Skeletal muscle satellite cell (primary cell): ENCODE results near the gene TSPAN10.
"Not testable (repeated sequence)": the region's sequence is repeated elsewhere in the genome, so short reads cannot be mapped to it uniquely, and the experiment has no call there.

Experiments
- H3K27me3 ChIP-seq: 2 replicates; pipeline ENCODE4 v1.7.0; 2013; ENCODE audit warnings: low read length; ENCODE audit not compliant: control insufficient read depth, insufficient read depth
- H3K36me3 ChIP-seq: 2 replicates; pipeline ENCODE4 v1.7.0; 2013; ENCODE audit warnings: mild to moderate bottlenecking, control low read depth, low read length; ENCODE audit not compliant: insufficient read depth
- H3K4me1 ChIP-seq: 2 replicates; pipeline ENCODE4 v1.7.0; 2013; ENCODE audit warnings: low read length; ENCODE audit not compliant: control insufficient read depth, insufficient read depth
- H3K4me2 ChIP-seq: 2 replicates; pipeline ENCODE4 v1.7.0; 2013; ENCODE audit warnings: mild to moderate bottlenecking, low read length
- H3K4me3 ChIP-seq: 2 replicates; pipeline ENCODE4 v1.7.0; 2013; ENCODE audit warnings: low read length
- H3K9ac ChIP-seq: 2 replicates; pipeline ENCODE4 v1.7.0; 2013; ENCODE audit warnings: mild to moderate bottlenecking, low read depth, low read length, moderate library complexity
- H3K9me3 ChIP-seq: replicated peaks from 2 replicates; pipeline ENCODE4 v1.7.0; 2013; ENCODE audit warnings: mild to moderate bottlenecking, control low read depth, low read length

Gene TSPAN10

GRCh38 chr17:81608605-81609004 is 28.4 kb upstream of the TSPAN10 start:
- H3K4me3 ChIP-seq = no peak overlapping the region
- H3K27me3 ChIP-seq = no peaks in the 10 kb centered on the region
- H3K4me2 ChIP-seq = no peak overlapping the region
- H3K9me3 ChIP-seq = no peaks in the 10 kb centered on the region
- H3K9ac ChIP-seq = no peak overlapping the region
- H3K4me1 ChIP-seq = peaks cover 7% of the 10 kb centered on the region
- H3K36me3 ChIP-seq = peaks cover 75% of the 10 kb centered on the region

GRCh38 chr17:81609541-81610311 is 27.3 kb upstream of the TSPAN10 start:
- no peak overlapping the region for H3K4me2 ChIP-seq
- H3K36me3 ChIP-seq = peaks cover 66% of the 10 kb centered on the region
- H3K4me1 ChIP-seq = peaks cover 17% of the 10 kb centered on the region
- H3K4me3 ChIP-seq = no peak overlapping the region
- H3K27me3 ChIP-seq = no peaks in the 10 kb centered on the region
- H3K9me3 ChIP-seq = no peaks in the 10 kb centered on the region
- no peak overlapping the region for H3K9ac ChIP-seq

DNA sequence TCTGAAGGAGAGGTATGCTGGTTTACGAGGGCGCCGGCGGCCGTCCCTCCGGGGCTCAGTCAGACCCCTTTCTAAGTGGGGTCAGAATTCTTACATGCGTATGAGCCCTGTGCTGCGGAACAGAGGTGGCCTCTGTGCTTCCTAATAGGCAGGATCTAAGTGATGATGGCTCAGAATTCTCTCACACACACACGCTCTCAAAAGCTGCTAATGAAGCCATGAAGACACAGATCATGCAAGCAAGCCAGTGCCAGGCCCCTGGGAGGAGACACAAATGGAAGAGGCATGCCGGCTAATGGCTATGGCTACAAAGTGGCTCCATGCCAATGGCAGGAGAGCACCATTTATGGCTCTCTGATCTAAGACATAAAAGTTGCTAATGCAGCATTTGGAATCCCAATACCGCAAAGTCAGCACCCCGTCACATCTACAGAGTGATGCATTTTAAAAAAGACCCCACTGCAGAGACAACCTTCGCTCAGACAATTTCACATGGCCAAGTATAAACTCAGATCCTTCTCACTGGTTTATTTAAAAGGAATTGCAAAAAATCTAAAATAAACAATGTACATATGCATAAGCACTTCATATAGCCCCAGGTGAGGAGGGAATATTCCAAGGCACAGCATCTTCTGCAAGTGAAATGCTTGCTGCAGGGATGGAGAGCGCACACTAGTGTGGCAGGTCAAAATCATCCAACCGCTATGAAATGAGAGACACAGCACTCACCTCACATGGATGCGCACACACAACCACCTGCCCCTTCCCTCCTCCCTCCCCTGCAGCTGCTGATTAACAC is 24.6 kb upstream of the TSPAN10 start:
- H3K4me1 ChIP-seq = peaks cover 22% of the 10 kb centered on the region
- no peak overlapping the region for H3K4me3 ChIP-seq
- H3K9ac ChIP-seq = no peak overlapping the region
- H3K4me2 ChIP-seq = no peak overlapping the region
- H3K36me3 ChIP-seq = peaks cover 64% of the 10 kb centered on the region
- no peaks in the 10 kb centered on the region for H3K27me3 ChIP-seq
- H3K9me3 ChIP-seq = no peaks in the 10 kb centered on the region

GRCh38 chr17:81615401-81615930 is 21.5 kb upstream of the TSPAN10 start:
- Histone ChIP-seq H3K9ac (no peak overlapping the region), H3K36me3 (peaks cover 39% of the 10 kb centered on the region)

GRCh38 chr17:81616877-81617276 is 20.1 kb upstream of the TSPAN10 start:
- Histone ChIP-seq H3K36me3 (peaks cover 53% of the 10 kb centered on the region), H3K4me3 (no peak overlapping the region), H3K9me3 (no peaks in the 10 kb centered on the region), H3K4me2 (no peak overlapping the region), H3K4me1 (peaks cover 15% of the 10 kb centered on the region), H3K27me3 (no peaks in the 10 kb centered on the region), H3K9ac (no peak overlapping the region)

More at GRCh38 chr17:81615401-81615930, 21.5 kb upstream of the TSPAN10 start:
- no peak overlapping the region for H3K4me3 ChIP-seq
- no peaks in the 10 kb centered on the region for H3K27me3 ChIP-seq
- no peaks in the 10 kb centered on the region for H3K9me3 ChIP-seq
- H3K4me2 ChIP-seq = no peak overlapping the region
- peaks cover 15% of the 10 kb centered on the region for H3K4me1 ChIP-seq

DNA sequence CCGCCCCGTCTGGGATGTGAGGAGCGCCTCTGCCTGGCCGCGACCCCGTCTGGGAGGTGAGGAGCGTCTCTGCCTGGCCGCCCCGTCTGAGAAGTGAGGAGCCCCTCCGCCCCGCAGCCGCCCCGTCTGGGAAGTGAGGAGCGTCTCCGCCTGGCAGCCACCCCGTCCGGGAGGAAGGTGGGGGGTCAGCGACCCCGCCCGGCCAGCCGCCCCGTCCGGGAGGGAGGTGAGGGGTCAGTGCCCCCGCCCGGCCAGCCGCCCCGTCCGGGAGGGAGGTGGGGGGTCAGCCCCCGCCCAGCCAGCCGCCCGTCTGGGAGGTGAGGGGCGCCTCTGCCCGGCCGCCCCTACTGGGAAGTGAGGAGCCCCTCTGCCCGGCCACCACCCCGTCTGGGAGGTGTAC is 18.7 kb upstream of the TSPAN10 start:
- not testable (repeated sequence) for H3K27me3 ChIP-seq, H3K9ac ChIP-seq, H3K9me3 ChIP-seq, H3K4me2 ChIP-seq, H3K4me3 ChIP-seq
- Histone ChIP-seq H3K36me3 (peaks cover 49% of the 10 kb centered on the region), H3K4me1 (peaks cover 15% of the 10 kb centered on the region)

DNA sequence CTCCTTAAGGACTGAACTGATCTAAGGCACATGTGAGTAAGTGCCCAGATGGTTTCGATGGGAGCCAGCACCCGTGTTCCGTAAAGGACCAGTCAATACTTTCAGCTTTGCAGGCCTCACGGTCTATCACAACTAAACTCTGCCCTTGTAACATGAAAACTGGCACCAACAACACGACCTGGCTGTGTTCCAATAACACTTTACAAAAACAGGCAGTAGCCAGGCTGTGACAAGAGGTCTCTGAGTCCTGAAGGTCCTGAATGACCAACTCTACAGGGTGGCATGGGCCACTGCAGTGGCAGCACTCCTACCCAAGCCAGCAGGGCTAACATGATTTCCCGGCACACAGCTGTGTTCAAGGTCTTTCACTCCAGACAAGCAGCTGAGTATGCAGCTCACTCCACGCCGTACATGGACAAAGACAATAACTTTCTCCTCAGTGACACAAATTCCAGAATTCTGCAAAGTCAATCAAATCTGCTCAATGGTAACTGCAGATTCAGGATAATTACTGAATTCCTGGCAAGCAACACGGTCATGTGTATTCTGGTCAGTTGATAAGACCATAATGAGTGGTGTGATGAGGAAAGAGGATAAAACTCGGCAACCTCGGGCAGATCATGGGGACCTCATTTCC is 15.4 kb upstream of the TSPAN10 start:
- H3K4me3 ChIP-seq = no peak overlapping the region
- H3K9ac ChIP-seq = no peak overlapping the region
- H3K4me1 ChIP-seq = no peaks in the 10 kb centered on the region
- H3K4me2 ChIP-seq = no peak overlapping the region
- H3K36me3 ChIP-seq = peaks cover 58% of the 10 kb centered on the region
- no peaks in the 10 kb centered on the region for H3K9me3 ChIP-seq
- H3K27me3 ChIP-seq = no peaks in the 10 kb centered on the region

GRCh38 chr17:81630274-81630673 is 6.7 kb upstream of the TSPAN10 start:
- no peak overlapping the region for H3K4me3 ChIP-seq
- no peak overlapping the region for H3K9ac ChIP-seq
- H3K9me3 ChIP-seq = no peaks in the 10 kb centered on the region
- H3K36me3 ChIP-seq = peaks cover 35% of the 10 kb centered on the region
- no peaks in the 10 kb centered on the region for H3K27me3 ChIP-seq
- H3K4me2 ChIP-seq = no peak overlapping the region
- H3K4me1 ChIP-seq = peaks cover under 1% of the 10 kb centered on the region

GRCh38 chr17:81631482-81631881 is 5.5 kb upstream of the TSPAN10 start:
- H3K36me3 ChIP-seq = peaks cover 28% of the 10 kb centered on the region

DNA sequence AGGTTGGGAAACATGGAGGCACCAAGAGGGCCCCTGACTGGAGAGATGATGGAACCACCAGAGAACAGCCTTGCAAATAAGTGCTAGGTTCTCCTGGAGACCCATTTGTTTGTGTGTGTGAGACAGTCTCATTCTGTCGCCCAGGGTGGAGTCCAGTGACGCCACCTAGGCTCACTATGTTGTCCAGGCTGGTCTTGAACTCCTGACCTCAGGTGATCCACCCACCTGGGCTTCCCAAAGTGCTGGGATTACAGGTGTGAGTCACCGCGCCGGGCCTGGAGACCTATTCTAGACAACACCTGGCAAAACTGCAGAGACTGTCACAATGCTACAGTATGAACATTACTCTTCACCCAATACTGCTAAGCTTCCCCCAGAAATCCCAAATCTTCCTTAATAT is 1.6 kb upstream of the TSPAN10 start:
- peaks cover 8% of the 10 kb centered on the region for H3K36me3 ChIP-seq
- H3K9me3 ChIP-seq = no peaks in the 10 kb centered on the region
- peak overlapping the region; percentile 90 for H3K4me2 ChIP-seq
- peaks cover 6% of the 10 kb centered on the region for H3K4me1 ChIP-seq
- H3K9ac ChIP-seq = peak overlapping the region; percentile 96
- H3K27me3 ChIP-seq = no peaks in the 10 kb centered on the region
- peak overlapping the region; percentile 95 for H3K4me3 ChIP-seq

More at GRCh38 chr17:81631482-81631881, 5.5 kb upstream of the TSPAN10 start:
- peaks cover 6% of the 10 kb centered on the region for H3K4me1 ChIP-seq
- no peak overlapping the region for H3K9ac ChIP-seq
- H3K4me2 ChIP-seq = no peak overlapping the region
- H3K4me3 ChIP-seq = no peak overlapping the region
- H3K27me3 ChIP-seq = no peaks in the 10 kb centered on the region
- H3K9me3 ChIP-seq = no peaks in the 10 kb centered on the region

DNA sequence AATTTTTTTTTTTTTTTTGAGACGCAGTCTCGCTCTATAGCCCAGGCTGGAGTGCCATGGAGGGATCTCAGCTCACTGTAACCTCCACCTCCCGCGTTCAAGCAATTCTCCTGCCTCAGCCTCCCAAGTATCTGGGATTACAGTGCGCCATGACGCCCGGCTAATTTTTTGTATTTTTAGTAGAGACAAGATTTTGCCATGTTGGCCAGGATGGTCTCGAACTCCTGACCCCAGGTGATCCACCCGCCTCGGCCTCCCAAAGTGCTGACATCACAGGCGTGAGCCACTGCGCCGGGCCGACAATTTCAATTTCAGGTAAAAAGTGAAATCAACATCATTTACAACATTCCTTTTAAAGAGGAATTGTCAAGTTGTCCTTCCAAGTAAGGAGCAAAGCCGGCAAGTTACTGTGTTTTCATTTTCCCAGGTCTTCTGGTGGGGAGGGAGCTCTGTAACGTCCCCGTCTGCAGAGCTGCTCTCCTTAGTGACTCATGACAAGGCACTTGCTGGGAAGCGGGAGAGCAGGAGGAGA is 957 bp upstream of the TSPAN10 start:
- Histone ChIP-seq H3K9ac (peak overlapping the region; percentile 96), H3K36me3 (peaks cover 8% of the 10 kb centered on the region), H3K27me3 (no peaks in the 10 kb centered on the region), H3K9me3 (no peaks in the 10 kb centered on the region), H3K4me1 (peaks cover 6% of the 10 kb centered on the region), H3K4me3 (peak overlapping the region; percentile 95), H3K4me2 (peak overlapping the region; percentile 90)
